B cell (primary cell): ENCODE results near the gene FATE1. TPM values are rescaled to one million over a fixed set of nuclear protein-coding genes. Genes with fewer than 3 reads are reported as not detected.

ENCODE experiments used
- ATAC-seq: fragments of 200-7000 bp; cut with Tn5 transposase; one replicate; pipeline ENCODE4 v1.10.0; 2021; ENCODE audit warnings: low read depth, mild to moderate bottlenecking, moderate number of reproducible peaks, moderate library complexity
- CTCF ChIA-PET: fragments of 350-600 bp; sonication (Branson Sonifier 250); formaldehyde crosslinking; loops from one replicate; lab custom pipeline; 2021; ENCODE audit warnings: antibody characterized with exemption, inconsistent platforms; lab: Charles Lee
- POLR2A ChIA-PET: fragments of 350-600 bp; sonication (Branson Sonifier 250); formaldehyde crosslinking; loops from one replicate; lab custom pipeline; 2021; ENCODE audit warnings: antibody characterized with exemption; lab: Charles Lee
- DNase-seq: peaks from one replicate; pipeline ENCODE4 v3.0.0; 2013
- H2AFZ ChIP-seq: 2 replicates; pipeline ENCODE4 v1.6.1; 2012; ENCODE audit warnings: mild to moderate bottlenecking, low read depth, low read length; ENCODE audit not compliant: insufficient read depth, poor library complexity, severe bottlenecking
- H3K27ac ChIP-seq, 2 donors: 1 replicate in 1 of 2; 2 replicates in 1 of 2; pipeline ENCODE4 v1.5.1; 2012 to 2013; ENCODE audit warnings: low read length in 2 of 2, mild to moderate bottlenecking in 2 of 2, moderate library complexity in 1 of 2
- H3K27me3 ChIP-seq, 4 experiments: fragments of 200-600 bp in 1 of 4; sonication (generic) in 1 of 4; replicated peaks in 1 of 4; 1 replicate in 2 of 4; 2 replicates in 2 of 4; pipeline versions ENCODE4 v1.6.1 to v1.7.0; 2013 to 2016; ENCODE audit warnings: low read length in 3 of 4, mild to moderate bottlenecking in 2 of 4, mixed read lengths in 1 of 4, moderate library complexity in 1 of 4; ENCODE audit not compliant: insufficient read depth in 4 of 4, control insufficient read depth in 3 of 4; ENCODE audit errors: control extremely low read depth in 1 of 4
- H3K36me3 ChIP-seq, 2 experiments: replicated peaks in 1 of 2; 1 replicate in 1 of 2; 2 replicates in 1 of 2; pipeline versions ENCODE4 v1.6.1 to v1.7.1; 2013; ENCODE audit warnings: low read length in 1 of 2; ENCODE audit not compliant: insufficient read depth in 2 of 2, control insufficient read depth in 1 of 2; ENCODE audit errors: control extremely low read depth in 1 of 2, extremely low read depth in 1 of 2
- H3K4me1 ChIP-seq, 2 donors: fragments of 200-600 bp in 1 of 2; sonication (generic) in 1 of 2; 1 replicate in 1 of 2; 2 replicates in 1 of 2; pipeline versions ENCODE4 v1.5.1 to v1.6.1; 2013 to 2017; ENCODE audit warnings: low read length in 2 of 2; ENCODE audit not compliant: control insufficient read depth in 2 of 2, insufficient read depth in 2 of 2
- H3K4me2 ChIP-seq: replicated peaks from 2 replicates; pipeline ENCODE3; 2012; ENCODE audit warnings: mild to moderate bottlenecking, low read depth, low read length; ENCODE audit not compliant: poor library complexity, severe bottlenecking
- H3K4me3 ChIP-seq, 5 experiments: fragments of 200-600 bp in 1 of 5; sonication (generic) in 1 of 5; 1 replicate in 3 of 5; 2 replicates in 2 of 5; pipeline versions ENCODE4 v1.5.1 to v1.7.0; 2011 to 2016; ENCODE audit warnings: low read length in 4 of 5, mild to moderate bottlenecking in 4 of 5, low read depth in 2 of 5, control low read depth in 1 of 5, moderate library complexity in 1 of 5; ENCODE audit not compliant: insufficient read depth in 1 of 5; ENCODE audit errors: control extremely low read depth in 1 of 5, extremely low read depth in 1 of 5
- H3K79me2 ChIP-seq: fragments of 200-600 bp; sonication (generic); one replicate; pipeline ENCODE4 v1.6.0; 2016; ENCODE audit warnings: low read length; ENCODE audit not compliant: control insufficient read depth, insufficient read depth
- H3K9ac ChIP-seq: fragments of 200-600 bp; sonication (generic); 2 replicates; pipeline ENCODE4 v1.6.1; 2017; ENCODE audit warnings: mild to moderate bottlenecking, low read length, moderate library complexity
- H3K9me3 ChIP-seq, 3 donors: one replicate each; pipeline versions ENCODE4 v1.6.1 to v1.7.1; 2013; ENCODE audit warnings: low read length in 2 of 3; ENCODE audit not compliant: control insufficient read depth in 2 of 3, insufficient read depth in 1 of 3; ENCODE audit errors: control extremely low read depth in 1 of 3
- H4K20me1 ChIP-seq: 2 replicates; pipeline ENCODE4 v1.6.0; 2012; ENCODE audit warnings: mild to moderate bottlenecking, low read length; ENCODE audit not compliant: insufficient read depth, control insufficient read depth, poor library complexity, severe bottlenecking
- H3K27ac Mint-ChIP-seq: one replicate; pipeline ENCODE4 v1.8.0; 2021; ENCODE audit warnings: mixed read lengths
- H3K27me3 Mint-ChIP-seq: one replicate; pipeline ENCODE4 v1.8.0; 2021; ENCODE audit warnings: mixed read lengths
- H3K4me1 Mint-ChIP-seq: one replicate; pipeline ENCODE4 v1.8.0; 2021; ENCODE audit warnings: mixed read lengths
- H3K4me3 Mint-ChIP-seq: one replicate; pipeline ENCODE4 v1.8.0; 2021; ENCODE audit warnings: mixed read lengths
- H3K9me3 Mint-ChIP-seq: one replicate; pipeline ENCODE4 v1.8.0; 2022; ENCODE audit warnings: mixed read lengths; ENCODE audit not compliant: insufficient read depth
- CTCF ChIP-seq: fragments of 200-600 bp; IDR thresholded peaks from one replicate; pipeline ENCODE4 v1.8.0; 2022; ENCODE audit warnings: antibody characterized with exemption, mild to moderate bottlenecking
- EZH2 ChIP-seq: IDR thresholded peaks from 2 replicates; pipeline ENCODE4 v1.6.1; 2012; ENCODE audit warnings: borderline replicate concordance, low read depth, mild to moderate bottlenecking, moderate library complexity, low read length; ENCODE audit not compliant: insufficient read depth, poor library complexity, severe bottlenecking
- WGBS: methylation state at CpG from one replicate; pipeline ENCODE4 v1.1.5; 2013; ENCODE audit warnings: missing lambda C conversion rate; ENCODE audit not compliant: insufficient coverage; 5-methylcytosine and 5-hydroxymethylcytosine counted together
- intact Hi-C: fragments of 100-400 bp; cut with micrococcal nuclease; formaldehyde crosslinking; loops from one replicate; pipeline ENCODE4 v1.10.0; 2022
- polyA plus RNA-seq: library from polyadenylated mRNA; depleted of rRNA; stranded (reverse); fragments of >200 nt; gene quantifications from 2 replicates; pipeline ENCODE4 v1.2.3, GENCODE V29; 2012
- total RNA-seq, 2 donors: library from RNA; stranded (reverse); fragments of 120-200 nt in 1 of 2; gene quantifications; 1 replicate in 1 of 2; 2 replicates in 1 of 2; pipeline versions ENCODE4 v1.2.3 to v1.2.4, GENCODE V29; 2013 to 2022

The FATE1 gene
- total and polyA plus RNA-seq, 2 donors (not counting 1 experiment from before 2014, with no cell fraction given), result not detected

GRCh38 chrX:151694121-151694520, 21.7 kb upstream of the FATE1 start:
- H3K9ac ChIP-seq, result no peak overlapping the region
- no peak for DNase-seq
- TF ChIP-seq CTCF (no peak), EZH2 (no peak)
- H3K4me1 Mint-ChIP-seq, result no peaks in the 10 kb centered on the region
- H3K27me3 Mint-ChIP-seq, result peaks cover 16% of the 10 kb centered on the region
- CTCF ChIA-PET, result no interaction called here
- POLR2A ChIA-PET, result no interaction called here
- H2AFZ ChIP-seq, result no peak overlapping the region
- H3K4me3 ChIP-seq, result no peak overlapping the region
- H3K9me3 Mint-ChIP-seq, result no peaks in the 10 kb centered on the region
- ATAC-seq, result no peak
- no CpG with 5 or more reads among the region's 12 CpGs for WGBS
- no peaks in the 10 kb centered on the region for H3K4me1 ChIP-seq
- no peaks in the 10 kb centered on the region for H3K27me3 ChIP-seq
- intact Hi-C loops, result no loop called here
- H3K27ac ChIP-seq, result no peak overlapping the region
- no peaks in the 10 kb centered on the region for H3K36me3 ChIP-seq
- H3K79me2 ChIP-seq, result no peaks in the 10 kb centered on the region
- H3K4me2 ChIP-seq, result no peak overlapping the region
- H4K20me1 ChIP-seq, result no peaks in the 10 kb centered on the region
- no peaks in the 10 kb centered on the region for H3K9me3 ChIP-seq
- H3K27ac Mint-ChIP-seq, result no peak overlapping the region
- H3K4me3 Mint-ChIP-seq, result no peak overlapping the region

GRCh38 chrX:151694661-151695582, 20.9 kb upstream of the FATE1 start, which contains the start of gene PRRG3:
Gene PRRG3 (plus strand): TSS chrX:151695458. CDS start chrX:151698815, 3,357 bp downstream.
- H3K9me3 Mint-ChIP-seq, result no peaks in the 10 kb centered on the region
- intact Hi-C loops, result no loop called here

More at GRCh38 chrX:151694661-151695582, 20.9 kb upstream of the FATE1 start, which contains the start of gene PRRG3:
- no peaks in the 10 kb centered on the region for H3K27me3 ChIP-seq
- Mint-ChIP-seq H3K4me3 (no peak within 1 kb of the TSS), H3K27me3 (peaks cover 16% of the 10 kb centered on the region), H3K4me1 (no peaks in the 10 kb centered on the region), H3K27ac (no peak within 1 kb of the TSS)
- H3K4me1 ChIP-seq, result no peaks in the 10 kb centered on the region
- WGBS, result 22% methylated on average over 78 of the region's 100 CpGs
- no peaks in the 10 kb centered on the region for H3K79me2 ChIP-seq
- H4K20me1 ChIP-seq, result no peaks in the 10 kb centered on the region
- no peak for DNase-seq
- ChIA-PET POLR2A (no interaction called here), CTCF (no interaction called here)
- no peak within 1 kb of the TSS for H3K4me2 ChIP-seq
- no peak within 1 kb of the TSS for H2AFZ ChIP-seq
- no peak within 1 kb of the TSS for H3K4me3 ChIP-seq
- no peak within 1 kb of the TSS for H3K9ac ChIP-seq
- TF ChIP-seq EZH2 (no peak), CTCF (no peak)
- no peak for ATAC-seq
- no peak within 1 kb of the TSS for H3K27ac ChIP-seq
- H3K9me3 ChIP-seq, result no peaks in the 10 kb centered on the region
- H3K36me3 ChIP-seq, result no peaks in the 10 kb centered on the region
